ENCODE data around the gene LRRN2.

- TF ChIP-seq CTCF (IDR thresholded peaks at IDR 0.05; ENCODE audit: poor library complexity, severe bottlenecking): no peak
- no peak for TF ChIP-seq EZH2 (IDR thresholded peaks at IDR 0.05; ENCODE audit: borderline replicate concordance, insufficient read depth, low read length, poor library complexity, severe bottlenecking)
- TF ChIP-seq RAD21 (conservative IDR thresholded peaks at IDR 0.05): no peak
- TF ChIP-seq POLR2AphosphoS5 (IDR thresholded peaks at IDR 0.05): no peak
- TF ChIP-seq SMC3 (conservative IDR thresholded peaks at IDR 0.05; ENCODE audit: poor library complexity): no peak
Observed at GRCh38 chr1:204703268-204703664, 17.7 kb upstream of the LRRN2 start.
